HCT116 (cell line): ENCODE results near the gene CDKN2A.
"Not testable (repeated sequence)": the region's sequence is repeated elsewhere in the genome, so short reads cannot be mapped to it uniquely, and the experiment has no call there.

Experiments
- CTCF ChIP-seq, 3 experiments: fragments of 200-600 bp in 1 of 3; sonication (generic) in 1 of 3; IDR thresholded peaks in 2 of 3; conservative IDR thresholded peaks in 1 of 3; 2 replicates each; pipeline ENCODE4 v1.5.1; 2012 to 2017; ENCODE audit warnings: low read depth in 2 of 3, low read length in 2 of 3, antibody characterized with exemption in 1 of 3, borderline replicate concordance in 1 of 3, control low read depth in 1 of 3, mild to moderate bottlenecking in 1 of 3, mixed read lengths in 1 of 3, mixed run types in 1 of 3, moderate library complexity in 1 of 3; ENCODE audit not compliant: insufficient read depth in 1 of 3
- POLR2A ChIP-seq: IDR thresholded peaks from 2 replicates; pipeline ENCODE4 v1.7.0; 2011; ENCODE audit warnings: borderline replicate concordance; ENCODE audit not compliant: insufficient read depth, insufficient read length; ENCODE audit errors: extremely low read depth
- POLR2AphosphoS5 ChIP-seq: IDR thresholded peaks from 2 replicates; pipeline ENCODE4 v1.6.1; 2011; ENCODE audit warnings: mild to moderate bottlenecking, low read depth, low read length, moderate library complexity

- TF ChIP-seq POLR2A; CTCF (IDR thresholded peaks at IDR 0.05 in 2 of 3, conservative IDR thresholded peaks at IDR 0.05 in 1 of 3; ENCODE audit: borderline replicate concordance in 1 of 3, insufficient read depth in 1 of 3, low read depth in 2 of 3, low read length in 2 of 3); POLR2AphosphoS5: not testable (repeated sequence)
Observed at GRCh38 chr9:21959268-21959667, 34.9 kb downstream of the CDKN2A start.
